HCT116 (cell line): ENCODE measurements around the gene ALDH1A2. TPM values are rescaled to one million over a fixed set of nuclear protein-coding genes. Genes with fewer than 3 reads are reported as not detected.

Source experiments
- ATAC-seq: fragments of 200-7000 bp; cut with Tn5 transposase; 2 replicates; pipeline ENCODE4 v1.9.1; 2020; ENCODE audit warnings: mild to moderate bottlenecking, moderate library complexity
- BruUV-seq: library from RNA; stranded (reverse); fragments of 400-500 nt; replicated peaks from 2 replicates; lab custom pipeline; 2021; lab: Mats Ljungman, UMichigan
- CTCF ChIA-PET: fragments of 300-600 bp; sonication (Branson Sonifier 250); formaldehyde crosslinking; loops from one replicate; lab custom pipeline; 2021; ENCODE audit warnings: antibody characterized with exemption; lab: Charles Lee
- POLR2A ChIA-PET: fragments of 300-600, 350-600 bp; sonication (Branson Sonifier 250); formaldehyde crosslinking; loops from one replicate; lab custom pipeline; 2021; ENCODE audit warnings: antibody characterized with exemption; lab: Charles Lee
- RAD21 ChIA-PET, 2 experiments: fragments of 300-600 bp; sonication (Branson Sonifier 250); formaldehyde crosslinking; loops; one replicate each; lab custom pipeline; 2023; ENCODE audit warnings: low total read pairs in 2 of 2; ENCODE audit not compliant: uncharacterized antibody in 2 of 2, unreplicated experiment in 2 of 2, low non-redundant PET in 1 of 2; lab: Charles Lee
- DNase-seq: peaks from one replicate; pipeline ENCODE4 v3.0.0-alpha.2; 2010; ENCODE audit warnings: low read depth, low spot score
- H2AFZ ChIP-seq: fragments of 200-600 bp; shearing (Covaris generic), sonication (generic); 2 replicates; pipeline ENCODE4 v1.6.1; 2017; ENCODE audit warnings: low read depth, mixed run types, mixed read lengths, antibody characterized with exemption, low read length; ENCODE audit not compliant: poor library complexity, severe bottlenecking
- H3K27ac ChIP-seq: 2 replicates; pipeline ENCODE4 v1.5.1; 2012; ENCODE audit warnings: low read depth, low read length
- H3K27me3 ChIP-seq: fragments of 200-600 bp; sonication (generic); 2 replicates; pipeline ENCODE4 v1.6.1; 2016; ENCODE audit warnings: mixed run types, low read length, mixed read lengths; ENCODE audit not compliant: insufficient read depth
- H3K36me3 ChIP-seq, 2 experiments: fragments of 200-500 bp in 1 of 2; fragments of 200-600 bp in 1 of 2; sonication (Bioruptor generic) in 1 of 2; sonication (generic) in 1 of 2; 2 replicates each; pipeline versions ENCODE4 v1.5.1 to v1.6.1; 2014 to 2016; ENCODE audit warnings: low read length in 2 of 2, inconsistent platforms in 1 of 2, mixed read lengths in 1 of 2, mixed run types in 1 of 2; ENCODE audit not compliant: insufficient read depth in 2 of 2, control insufficient read depth in 1 of 2
- H3K4me1 ChIP-seq, 2 experiments: fragments of 200-600 bp in 1 of 2; sonication (generic) in 1 of 2; 2 replicates each; pipeline versions ENCODE4 v1.5.1 to v1.6.1; 2012 to 2017; ENCODE audit warnings: low read length in 2 of 2, inconsistent platforms in 1 of 2, mild to moderate bottlenecking in 1 of 2, mixed read lengths in 1 of 2, mixed run types in 1 of 2, moderate library complexity in 1 of 2; ENCODE audit not compliant: insufficient read depth in 2 of 2, control insufficient read depth in 1 of 2
- H3K4me2 ChIP-seq: fragments of 200-600 bp; sonication (generic); 2 replicates; pipeline ENCODE4 v1.6.1; 2017; ENCODE audit warnings: mixed run types, low read length, mixed read lengths
- H3K4me3 ChIP-seq, 2 experiments: fragments of 200-600 bp in 1 of 2; sonication (generic) in 1 of 2; replicated peaks in 1 of 2; 2 replicates each; pipeline ENCODE4 v1.5.1; 2011 to 2016; ENCODE audit warnings: low read length in 2 of 2, control low read depth in 1 of 2, low read depth in 1 of 2, mild to moderate bottlenecking in 1 of 2, mixed read lengths in 1 of 2, mixed run types in 1 of 2
- H3K79me2 ChIP-seq: fragments of 200-600 bp; sonication (generic); 2 replicates; pipeline ENCODE4 v1.6.1; 2017; ENCODE audit warnings: mild to moderate bottlenecking, mixed run types, low read length, moderate library complexity, mixed read lengths; ENCODE audit not compliant: insufficient read depth
- H3K9ac ChIP-seq: fragments of 200-600 bp; sonication (generic); 2 replicates; pipeline ENCODE4 v1.6.1; 2016; ENCODE audit warnings: low read length, mixed read lengths
- H3K9me2 ChIP-seq: fragments of 200-600 bp; sonication (generic), shearing (Covaris generic); 2 replicates; pipeline ENCODE4 v1.6.1; 2017; ENCODE audit warnings: mixed run types, mild to moderate bottlenecking, moderate library complexity; ENCODE audit not compliant: insufficient read depth
- H3K9me3 ChIP-seq, 2 experiments: fragments of 200-500 bp in 1 of 2; fragments of 200-600 bp in 1 of 2; sonication (Bioruptor generic) in 1 of 2; sonication (generic) in 1 of 2; 2 replicates each; pipeline ENCODE4 v1.6.1; 2014 to 2017; ENCODE audit warnings: low read length in 2 of 2, mixed read lengths in 2 of 2, inconsistent platforms in 1 of 2, low read depth in 1 of 2, mild to moderate bottlenecking in 1 of 2, mixed run types in 1 of 2, moderate library complexity in 1 of 2; ENCODE audit not compliant: control insufficient read depth in 1 of 2, insufficient read depth in 1 of 2
- H4K20me1 ChIP-seq: fragments of 200-600 bp; sonication (generic), shearing (Covaris generic); 2 replicates; pipeline ENCODE4 v1.6.1; 2017; ENCODE audit warnings: mixed run types, mild to moderate bottlenecking, moderate library complexity; ENCODE audit not compliant: insufficient read depth
- ELF1 ChIP-seq: IDR thresholded peaks from 2 replicates; pipeline ENCODE4 v1.6.1; 2012; ENCODE audit warnings: low read depth, borderline replicate concordance
- FOSL1 ChIP-seq: IDR thresholded peaks from 2 replicates; pipeline ENCODE4 v1.6.1; 2012; ENCODE audit warnings: low read depth
- RAD21 ChIP-seq: IDR thresholded peaks from 2 replicates; pipeline ENCODE4 v1.6.1; 2012; ENCODE audit warnings: low read depth, mild to moderate bottlenecking
- SIN3A ChIP-seq: IDR thresholded peaks from 2 replicates; pipeline ENCODE4 v1.6.1; 2012; ENCODE audit warnings: low read depth
- SP1 ChIP-seq: IDR thresholded peaks from 2 replicates; pipeline ENCODE4 v1.6.1; 2012; ENCODE audit warnings: low read depth
- SRF ChIP-seq: IDR thresholded peaks from 2 replicates; pipeline ENCODE4 v1.6.1; 2012; ENCODE audit warnings: low read depth
- TCF7L2 ChIP-seq: IDR thresholded peaks from 2 replicates; pipeline ENCODE4 v1.7.0; 2011; ENCODE audit warnings: borderline replicate concordance, inconsistent platforms; ENCODE audit not compliant: insufficient read depth, insufficient read length; ENCODE audit errors: extremely low read depth
- YY1 ChIP-seq: IDR thresholded peaks from 2 replicates; pipeline ENCODE4 v1.6.1; 2011; ENCODE audit warnings: low read length, low read depth, moderate library complexity, mild to moderate bottlenecking; ENCODE audit not compliant: insufficient replicate concordance; ENCODE audit errors: extremely low read depth
- ZFX ChIP-seq: fragments of 450-650 bp; IDR thresholded peaks from 2 replicates; pipeline ENCODE4 v1.6.1; 2017
- intact Hi-C: fragments of 100-400 bp; cut with micrococcal nuclease; formaldehyde crosslinking; loops from 2 replicates; pipeline ENCODE4 v1.10.0; 2022
- total RNA-seq: library from RNA; stranded (reverse); gene quantifications from one replicate; pipeline ENCODE4 v1.2.1, GENCODE V29; 2021; ENCODE audit not compliant: unreplicated experiment
- TF ChIP-seq, protein P1 (sequence below): IDR thresholded peaks from 2 replicates; pipeline ENCODE4 v1.6.1; 2012
- TF ChIP-seq, protein P2 (sequence below): IDR thresholded peaks from 2 replicates; pipeline ENCODE4 v1.6.1; 2012
- TF ChIP-seq, protein P3 (sequence below): IDR thresholded peaks from 2 replicates; pipeline ENCODE4 v1.6.1; 2011; ENCODE audit warnings: mild to moderate bottlenecking, low read length, moderate library complexity; ENCODE audit not compliant: insufficient replicate concordance; ENCODE audit errors: extremely low read depth

The ALDH1A2 gene
- total RNA-seq, 1 experiment from 2014 or later = 1.7 TPM

DNA sequence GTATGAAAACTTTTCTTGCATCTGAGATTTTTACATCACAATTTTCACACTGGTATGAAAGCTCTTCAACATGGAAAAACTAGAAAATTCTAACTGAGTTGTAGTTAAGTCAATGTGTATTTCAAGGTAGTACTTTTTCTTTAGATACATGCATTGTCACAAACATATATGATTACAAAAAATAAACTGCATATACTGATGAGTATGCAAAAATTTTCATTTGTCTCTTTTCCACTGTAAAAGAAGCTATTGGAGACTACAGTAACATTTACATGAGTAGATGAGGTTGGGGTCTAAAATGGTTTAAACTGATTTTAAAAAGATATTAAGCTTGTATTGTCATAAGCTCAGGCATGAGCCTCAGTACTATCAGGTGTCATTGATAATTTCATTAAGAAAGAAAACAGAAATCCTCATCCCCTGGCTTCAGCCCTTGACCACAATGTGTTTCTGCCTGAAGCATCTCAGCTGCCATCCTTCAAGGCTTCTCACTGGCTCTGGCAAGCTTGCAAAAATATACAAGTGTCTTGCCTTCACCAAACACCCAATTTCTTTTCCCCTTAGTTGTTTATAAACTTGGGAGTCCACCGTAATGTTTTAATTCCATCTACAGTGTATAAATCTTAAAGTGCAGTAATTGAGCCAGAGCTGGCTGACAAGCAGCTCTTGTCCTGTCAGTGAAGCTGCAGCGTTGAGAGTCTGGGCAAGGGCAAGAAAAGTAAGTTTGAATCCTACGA, 71.9 kb downstream of the ALDH1A2 start:
- ChIA-PET CTCF (interaction anchor here (0.5 kb wide), 1 partner anchor 76 kb away, joined by 3 read pairs; no protein-coding TSS in a partner anchor), RAD21 (no interaction called here), POLR2A (no interaction called here)
- no peaks in the 10 kb centered on the region for H3K27me3 ChIP-seq
- TF ChIP-seq ZFX = no peak
- no peak for TF ChIP-seq FOSL1
- no peak for TF ChIP-seq ELF1
- TF ChIP-seq RAD21 = no peak
- TF ChIP-seq, protein P1, sequence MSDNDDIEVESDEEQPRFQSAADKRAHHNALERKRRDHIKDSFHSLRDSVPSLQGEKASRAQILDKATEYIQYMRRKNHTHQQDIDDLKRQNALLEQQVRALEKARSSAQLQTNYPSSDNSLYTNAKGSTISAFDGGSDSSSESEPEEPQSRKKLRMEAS = no peak
- TF ChIP-seq, protein P2, sequence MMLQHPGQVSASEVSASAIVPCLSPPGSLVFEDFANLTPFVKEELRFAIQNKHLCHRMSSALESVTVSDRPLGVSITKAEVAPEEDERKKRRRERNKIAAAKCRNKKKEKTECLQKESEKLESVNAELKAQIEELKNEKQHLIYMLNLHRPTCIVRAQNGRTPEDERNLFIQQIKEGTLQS = no peak
- H2AFZ ChIP-seq = no peak overlapping the region
- H3K4me3 ChIP-seq = no peak overlapping the region
- no peaks in the 10 kb centered on the region for H3K9me2 ChIP-seq
- no peak overlapping the region for H3K4me2 ChIP-seq
- H3K36me3 ChIP-seq = no peaks in the 10 kb centered on the region
- H3K9ac ChIP-seq = no peak overlapping the region
- H4K20me1 ChIP-seq = no peaks in the 10 kb centered on the region
- DNase-seq = no peak
- intact Hi-C loops = no loop called here
- no peaks in the 10 kb centered on the region for H3K79me2 ChIP-seq
- H3K27ac ChIP-seq = no peak overlapping the region
- H3K4me1 ChIP-seq = no peaks in the 10 kb centered on the region
- no peak for ATAC-seq
- no TSS peak for BruUV-seq
- H3K9me3 ChIP-seq = no peaks in the 10 kb centered on the region

DNA sequence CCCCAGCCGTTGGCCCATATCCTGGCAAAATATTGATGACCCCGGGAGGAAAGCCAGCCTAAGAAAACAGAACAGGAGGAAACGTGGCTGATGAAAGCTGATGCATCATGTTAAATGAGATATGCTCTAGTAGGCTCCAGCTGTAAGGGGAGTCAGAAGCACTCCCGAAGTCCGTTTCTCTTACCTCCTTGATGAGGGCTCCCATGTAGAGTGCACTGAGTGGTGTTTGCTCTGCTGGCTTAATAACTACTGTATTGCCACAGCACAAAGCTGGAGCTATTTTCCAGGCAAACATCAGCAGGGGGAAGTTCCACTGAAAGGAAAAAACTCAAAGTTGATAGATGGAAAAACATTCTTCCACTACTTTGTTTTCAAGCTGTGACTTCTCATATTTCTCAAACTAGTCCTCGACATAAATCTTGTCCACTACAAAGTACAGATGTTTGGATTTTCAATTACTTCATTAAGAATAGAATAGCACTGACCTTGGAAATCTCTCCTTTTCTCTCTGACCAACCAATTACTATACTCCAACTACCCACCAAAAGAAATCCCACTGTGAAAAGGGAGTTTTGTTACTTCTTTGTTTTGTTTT, 72.7 kb downstream of the ALDH1A2 start:
- Histone ChIP-seq H3K27me3 (no peaks in the 10 kb centered on the region), H4K20me1 (no peaks in the 10 kb centered on the region), H3K9me3 (no peaks in the 10 kb centered on the region), H3K9ac (no peak overlapping the region), H3K36me3 (no peaks in the 10 kb centered on the region), H2AFZ (no peak overlapping the region), H3K4me2 (no peak overlapping the region), H3K27ac (no peak overlapping the region), H3K4me3 (no peak overlapping the region), H3K9me2 (no peaks in the 10 kb centered on the region), H3K79me2 (no peaks in the 10 kb centered on the region), H3K4me1 (no peaks in the 10 kb centered on the region)
- ChIA-PET CTCF (interaction anchor here (0.5 kb wide), 1 partner anchor 77 kb away, joined by 3 read pairs; no protein-coding TSS in a partner anchor), POLR2A (no interaction called here), RAD21 (no interaction called here)
- ATAC-seq = no peak
- no TSS peak for BruUV-seq
- DNase-seq = no peak
- intact Hi-C loops = no loop called here
- TF ChIP-seq YY1 (no peak), TCF7L2 (no peak), SRF (no peak), ELF1 (no peak), RAD21 (no peak), SP1 (no peak), SIN3A (no peak)
- TF ChIP-seq, protein P2 = no peak
- TF ChIP-seq, protein P3, sequence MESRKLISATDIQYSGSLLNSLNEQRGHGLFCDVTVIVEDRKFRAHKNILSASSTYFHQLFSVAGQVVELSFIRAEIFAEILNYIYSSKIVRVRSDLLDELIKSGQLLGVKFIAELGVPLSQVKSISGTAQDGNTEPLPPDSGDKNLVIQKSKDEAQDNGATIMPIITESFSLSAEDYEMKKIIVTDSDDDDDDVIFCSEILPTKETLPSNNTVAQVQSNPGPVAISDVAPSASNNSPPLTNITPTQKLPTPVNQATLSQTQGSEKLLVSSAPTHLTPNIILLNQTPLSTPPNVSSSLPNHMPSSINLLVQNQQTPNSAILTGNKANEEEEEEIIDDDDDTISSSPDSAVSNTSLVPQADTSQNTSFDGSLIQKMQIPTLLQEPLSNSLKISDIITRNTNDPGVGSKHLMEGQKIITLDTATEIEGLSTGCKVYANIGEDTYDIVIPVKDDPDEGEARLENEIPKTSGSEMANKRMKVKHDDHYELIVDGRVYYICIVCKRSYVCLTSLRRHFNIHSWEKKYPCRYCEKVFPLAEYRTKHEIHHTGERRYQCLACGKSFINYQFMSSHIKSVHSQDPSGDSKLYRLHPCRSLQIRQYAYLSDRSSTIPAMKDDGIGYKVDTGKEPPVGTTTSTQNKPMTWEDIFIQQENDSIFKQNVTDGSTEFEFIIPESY = no peak
